ENCODE measurements around the gene EPHA6. TPM values are rescaled to one million over a fixed set of nuclear protein-coding genes. Genes with fewer than 3 reads are reported as not detected.
"Not testable (repeated sequence)": the region's sequence is repeated elsewhere in the genome, so short reads cannot be mapped to it uniquely, and the experiment has no call there.

Gene EPHA6
- total and polyA plus RNA-seq, 7 donors = 0.04 TPM; not detected in 6

DNA sequence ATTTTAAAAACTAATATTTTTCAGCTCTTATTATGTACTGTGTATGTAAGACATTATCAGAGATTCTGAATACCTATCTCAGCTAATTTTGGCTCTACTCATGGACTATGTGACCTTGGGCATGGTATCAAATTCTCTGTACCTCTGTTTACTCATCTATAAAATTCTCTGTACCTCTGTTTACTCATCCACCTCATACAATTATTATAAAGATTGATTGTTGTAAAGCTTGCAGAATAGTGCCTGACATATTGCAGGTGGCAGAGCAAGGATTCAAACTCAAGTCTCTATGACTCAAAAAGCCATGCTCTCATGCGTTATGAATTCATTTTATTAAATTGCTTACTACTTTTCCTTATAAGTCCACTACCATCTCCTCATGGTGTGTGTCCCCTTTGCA is 798.2 kb downstream of the EPHA6 start:
- 87 to 100% (median 91%) methylated on average over 1 of the region's 1 CpG for WGBS, 3 donors
- TF ChIP-seq CTCF (IDR thresholded peaks at IDR 0.05) = no peak
- ATAC-seq (no peak), DNase-seq (no peak)
- H3K27ac ChIP-seq = no peak overlapping the region
- H3K9me3 ChIP-seq = no peaks in the 10 kb centered on the region
- no peaks in the 10 kb centered on the region for H3K27me3 ChIP-seq (ENCODE audit: insufficient read depth in 3 of 3, low read length in 2 of 3)
- intact Hi-C loops (cut with DNase I) = no loop called here
- H3K4me3 ChIP-seq = no peak overlapping the region
- no peaks in the 10 kb centered on the region for H3K36me3 ChIP-seq (ENCODE audit: insufficient read depth in 1 of 2, low read depth in 1 of 2)
- H3K4me1 ChIP-seq = no peaks in the 10 kb centered on the region

DNA sequence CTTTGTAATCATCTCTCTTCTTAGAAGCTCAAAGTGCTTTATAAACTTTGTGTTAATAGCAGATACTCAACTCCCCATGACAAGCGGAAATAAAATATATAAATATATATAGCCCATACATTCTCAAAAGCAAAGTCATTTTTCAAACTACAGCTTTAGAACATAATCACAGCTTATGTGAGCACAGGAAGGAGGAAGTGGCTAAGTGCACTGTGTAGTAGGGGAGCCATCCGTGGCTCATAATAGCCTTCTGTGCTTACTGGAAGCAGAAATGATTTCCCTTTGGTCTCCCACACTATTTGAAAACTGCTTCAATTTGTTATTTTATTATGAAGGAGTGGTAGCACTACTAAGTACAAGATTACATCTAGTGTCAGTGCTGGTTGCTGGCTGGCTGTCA is 798.7 kb downstream of the EPHA6 start:
- 71 to 78% (median 74%) methylated on average over 2 of the region's 2 CpGs for WGBS, 3 donors

GRCh38 chr3:97620514-97620913 is 806.1 kb downstream of the EPHA6 start:
- H3K4me1 ChIP-seq; H3K36me3 ChIP-seq (ENCODE audit: insufficient read depth in 1 of 2, low read depth in 1 of 2); H3K9me3 ChIP-seq; ATAC-seq; intact Hi-C loops (cut with DNase I); H3K4me3 ChIP-seq; DNase-seq; H3K27ac ChIP-seq; H3K27me3 ChIP-seq (ENCODE audit: insufficient read depth in 3 of 3, low read length in 2 of 3): not testable (repeated sequence)
- 78 to 86% (median 84%) methylated on average over 1 of the region's 1 CpG for WGBS, 3 donors

More for the DNA sequence above, 798.7 kb downstream of the EPHA6 start:
- no peaks in the 10 kb centered on the region for H3K4me1 ChIP-seq
- H3K9me3 ChIP-seq = no peaks in the 10 kb centered on the region
- TF ChIP-seq CTCF (IDR thresholded peaks at IDR 0.05) = no peak
- no peaks in the 10 kb centered on the region for H3K36me3 ChIP-seq (ENCODE audit: insufficient read depth in 1 of 2, low read depth in 1 of 2)
- ATAC-seq = no peak
- no peak for DNase-seq
- no peaks in the 10 kb centered on the region for H3K27me3 ChIP-seq (ENCODE audit: insufficient read depth in 3 of 3, low read length in 2 of 3)
- H3K27ac ChIP-seq = no peak overlapping the region
- intact Hi-C loops (cut with DNase I) = no loop called here
- no peak overlapping the region for H3K4me3 ChIP-seq

DNA sequence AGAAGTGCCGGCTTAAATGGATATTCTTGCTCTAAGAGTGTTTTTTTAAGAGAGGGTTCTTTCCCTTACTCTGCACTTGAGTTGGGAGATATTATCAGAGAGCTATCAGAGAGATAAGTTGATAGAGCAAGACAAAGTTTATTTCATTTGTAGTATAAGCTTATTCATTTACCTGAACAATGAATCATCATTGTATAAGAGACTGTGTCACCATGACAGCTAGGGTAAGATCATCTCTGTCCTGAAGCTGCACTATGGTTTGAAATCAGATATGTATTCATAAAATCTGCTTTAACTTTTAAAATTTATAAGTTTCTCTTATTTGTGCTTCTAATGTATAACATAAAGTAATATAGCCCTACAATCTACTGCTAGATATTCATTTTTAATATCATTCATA is 822.1 kb downstream of the EPHA6 start:
- H3K27me3 ChIP-seq (ENCODE audit: insufficient read depth in 3 of 3, low read length in 2 of 3) = no peaks in the 10 kb centered on the region
- no peaks in the 10 kb centered on the region for H3K9me3 ChIP-seq
- no peak overlapping the region for H3K27ac ChIP-seq
- intact Hi-C loops (cut with DNase I) = no loop called here
- no peak overlapping the region for H3K4me3 ChIP-seq
- no peaks in the 10 kb centered on the region for H3K4me1 ChIP-seq
- WGBS, 3 donors = 81 to 88% (median 84%) methylated on average over 1 of the region's 1 CpG
- DNase-seq (no peak), ATAC-seq (no peak)
- TF ChIP-seq CTCF (IDR thresholded peaks at IDR 0.05) = no peak
- H3K36me3 ChIP-seq (ENCODE audit: insufficient read depth in 1 of 2, low read depth in 1 of 2) = no peaks in the 10 kb centered on the region

GRCh38 chr3:97646932-97647331 is 832.5 kb downstream of the EPHA6 start:
- no peak for TF ChIP-seq CTCF (IDR thresholded peaks at IDR 0.05)
- Histone ChIP-seq H3K4me1 (no peaks in the 10 kb centered on the region), H3K27ac (no peak overlapping the region), H3K9me3 (no peaks in the 10 kb centered on the region), H3K36me3 (ENCODE audit: insufficient read depth in 1 of 2, low read depth in 1 of 2) (no peaks in the 10 kb centered on the region), H3K4me3 (no peak overlapping the region), H3K27me3 (ENCODE audit: insufficient read depth in 3 of 3, low read length in 2 of 3) (no peaks in the 10 kb centered on the region)
- ATAC-seq (no peak), DNase-seq (no peak)
- WGBS, 3 donors = 81 to 95% (median 90%) methylated on average over 1 of the region's 1 CpG
- intact Hi-C loops (cut with DNase I) = no loop called here
